ENCODE measurements around the gene NIM1K.

GRCh38 chr5:43279548-43280274, 87.7 kb downstream of the NIM1K start:
- TF ChIP-seq CTCF (IDR thresholded peaks at IDR 0.05) (no peak), EZH2 (IDR thresholded peaks at IDR 0.05; ENCODE audit: borderline replicate concordance, insufficient read depth, low read depth, low read length, poor library complexity, severe bottlenecking) (no peak)
